ENCODE measurements around the gene SAMD11. TPM values are rescaled to one million over a fixed set of nuclear protein-coding genes. Genes with fewer than 3 reads are reported as not detected.
A peak's percentile ranks its signal among the peaks of the same experiment; 100 is the strongest.

Gene SAMD11
- total RNA-seq, 1 donor from 2014 or later, result 46.2 TPM

DNA sequence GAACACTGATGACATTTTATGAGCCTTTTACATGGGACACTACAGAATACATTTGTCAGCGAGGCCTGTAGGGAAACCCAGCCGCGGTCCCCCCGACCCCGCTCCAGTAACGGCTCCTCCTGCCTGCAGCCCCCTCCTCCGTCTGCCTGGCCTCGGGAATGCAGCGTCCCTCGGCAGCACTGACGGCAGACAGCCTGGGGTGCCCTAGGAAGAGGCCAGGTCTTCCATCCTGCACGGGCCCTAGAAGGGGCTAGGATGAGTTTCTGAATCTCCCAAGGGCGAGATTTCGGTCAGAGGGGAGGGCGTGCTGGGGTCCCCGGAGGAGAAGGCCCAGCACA is 8.4 kb downstream of the SAMD11 start:
- DNase-seq, result no peak
- H3K27ac Mint-ChIP-seq (ENCODE audit: unreplicated experiment), result peak overlapping the region; percentile 59
- peak overlapping the region; percentile 38 for H3K4me3 Mint-ChIP-seq (ENCODE audit: unreplicated experiment)
- TF ChIP-seq, protein P1, sequence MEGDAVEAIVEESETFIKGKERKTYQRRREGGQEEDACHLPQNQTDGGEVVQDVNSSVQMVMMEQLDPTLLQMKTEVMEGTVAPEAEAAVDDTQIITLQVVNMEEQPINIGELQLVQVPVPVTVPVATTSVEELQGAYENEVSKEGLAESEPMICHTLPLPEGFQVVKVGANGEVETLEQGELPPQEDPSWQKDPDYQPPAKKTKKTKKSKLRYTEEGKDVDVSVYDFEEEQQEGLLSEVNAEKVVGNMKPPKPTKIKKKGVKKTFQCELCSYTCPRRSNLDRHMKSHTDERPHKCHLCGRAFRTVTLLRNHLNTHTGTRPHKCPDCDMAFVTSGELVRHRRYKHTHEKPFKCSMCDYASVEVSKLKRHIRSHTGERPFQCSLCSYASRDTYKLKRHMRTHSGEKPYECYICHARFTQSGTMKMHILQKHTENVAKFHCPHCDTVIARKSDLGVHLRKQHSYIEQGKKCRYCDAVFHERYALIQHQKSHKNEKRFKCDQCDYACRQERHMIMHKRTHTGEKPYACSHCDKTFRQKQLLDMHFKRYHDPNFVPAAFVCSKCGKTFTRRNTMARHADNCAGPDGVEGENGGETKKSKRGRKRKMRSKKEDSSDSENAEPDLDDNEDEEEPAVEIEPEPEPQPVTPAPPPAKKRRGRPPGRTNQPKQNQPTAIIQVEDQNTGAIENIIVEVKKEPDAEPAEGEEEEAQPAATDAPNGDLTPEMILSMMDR (IDR thresholded peaks at IDR 0.05; ENCODE audit: partially characterized antibody, unreplicated experiment), result no peak
- H3K36me3 Mint-ChIP-seq (ENCODE audit: unreplicated experiment), result no peaks in the 10 kb centered on the region
- H3K9me3 Mint-ChIP-seq (ENCODE audit: unreplicated experiment), result peaks cover 8% of the 10 kb centered on the region
- H3K4me1 Mint-ChIP-seq (ENCODE audit: low read depth, unreplicated experiment), result peaks cover 23% of the 10 kb centered on the region
- H3K27me3 Mint-ChIP-seq (ENCODE audit: unreplicated experiment), result peaks cover 2% of the 10 kb centered on the region

DNA sequence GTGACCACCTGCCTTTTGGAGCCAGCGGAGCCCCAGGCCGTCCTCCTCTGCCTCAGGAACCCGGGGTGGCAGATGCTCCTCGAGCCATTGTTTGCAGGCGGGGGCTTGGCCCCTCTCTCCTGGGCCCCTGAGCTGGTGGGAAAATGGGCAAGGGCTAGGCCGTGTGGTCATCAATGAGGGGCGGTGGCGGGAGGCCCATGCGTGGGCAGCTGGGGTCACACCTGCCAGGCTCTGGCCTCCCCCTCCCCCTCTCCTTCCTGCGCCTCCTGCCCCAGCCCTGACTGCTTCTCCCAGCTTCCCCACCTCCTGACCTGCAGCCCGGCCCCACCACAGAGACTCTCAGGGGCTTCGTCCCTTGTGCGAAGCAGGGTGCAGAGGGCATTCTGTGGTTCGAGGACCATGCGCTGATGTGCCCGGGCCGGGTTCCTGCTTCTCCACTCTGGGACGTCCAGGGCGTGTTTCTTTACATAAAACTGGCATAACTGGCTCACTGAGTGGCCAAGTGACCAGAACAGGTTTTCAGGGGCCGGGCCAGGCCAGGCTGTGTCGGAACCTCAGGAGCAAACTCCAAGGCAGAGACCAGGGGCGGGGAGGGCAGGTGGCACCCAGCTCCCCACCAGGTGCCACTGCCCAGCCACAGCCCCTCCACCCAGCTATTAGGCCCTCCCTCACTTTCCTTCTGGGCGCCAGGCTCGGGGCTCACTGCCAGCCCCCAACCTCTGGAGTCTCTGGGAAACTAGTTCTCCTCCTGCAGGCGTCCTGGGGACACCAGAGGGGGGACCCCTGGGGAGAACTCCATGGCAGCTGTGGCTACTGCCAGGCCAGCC is 9.3 kb downstream of the SAMD11 start:
- peak overlapping the region; percentile 59 for H3K27ac Mint-ChIP-seq (ENCODE audit: unreplicated experiment)
- no peaks in the 10 kb centered on the region for H3K36me3 Mint-ChIP-seq (ENCODE audit: unreplicated experiment)
- DNase-seq, result no peak
- H3K27me3 Mint-ChIP-seq (ENCODE audit: unreplicated experiment), result peaks cover 2% of the 10 kb centered on the region
- TF ChIP-seq, protein P1 (IDR thresholded peaks at IDR 0.05; ENCODE audit: partially characterized antibody, unreplicated experiment), result no peak
- H3K4me1 Mint-ChIP-seq (ENCODE audit: low read depth, unreplicated experiment), result peaks cover 27% of the 10 kb centered on the region
- peaks cover 11% of the 10 kb centered on the region for H3K9me3 Mint-ChIP-seq (ENCODE audit: unreplicated experiment)
- H3K4me3 Mint-ChIP-seq (ENCODE audit: unreplicated experiment), result peak overlapping the region; percentile 34

- no peak for DNase-seq
- Mint-ChIP-seq H3K4me3 (ENCODE audit: unreplicated experiment) (no peak overlapping the region), H3K4me1 (ENCODE audit: low read depth, unreplicated experiment) (peaks cover 30% of the 10 kb centered on the region)
Observed at GRCh38 chr1:933603-933940, 9.8 kb downstream of the SAMD11 start.

GRCh38 chr1:934991-935750 is 11.4 kb downstream of the SAMD11 start:
- H3K4me1 Mint-ChIP-seq (ENCODE audit: low read depth, unreplicated experiment), result peaks cover 24% of the 10 kb centered on the region
- peaks cover 4% of the 10 kb centered on the region for H3K27me3 Mint-ChIP-seq (ENCODE audit: unreplicated experiment)
- TF ChIP-seq, protein P1 (IDR thresholded peaks at IDR 0.05; ENCODE audit: partially characterized antibody, unreplicated experiment), result no peak
- no peak for DNase-seq
- peaks cover 11% of the 10 kb centered on the region for H3K9me3 Mint-ChIP-seq (ENCODE audit: unreplicated experiment)
- H3K36me3 Mint-ChIP-seq (ENCODE audit: unreplicated experiment), result no peaks in the 10 kb centered on the region
- H3K27ac Mint-ChIP-seq (ENCODE audit: unreplicated experiment), result peak overlapping the region; percentile 64
- peak overlapping the region; percentile 81 for H3K4me3 Mint-ChIP-seq (ENCODE audit: unreplicated experiment)

More at GRCh38 chr1:933603-933940, 9.8 kb downstream of the SAMD11 start:
- peaks cover 11% of the 10 kb centered on the region for H3K9me3 Mint-ChIP-seq (ENCODE audit: unreplicated experiment)
- peaks cover 2% of the 10 kb centered on the region for H3K27me3 Mint-ChIP-seq (ENCODE audit: unreplicated experiment)
- TF ChIP-seq, protein P1 (IDR thresholded peaks at IDR 0.05; ENCODE audit: partially characterized antibody, unreplicated experiment), result no peak
- H3K36me3 Mint-ChIP-seq (ENCODE audit: unreplicated experiment), result no peaks in the 10 kb centered on the region
- no peak overlapping the region for H3K27ac Mint-ChIP-seq (ENCODE audit: unreplicated experiment)
